GM19328 (cell line): ENCODE data around the gene CERT1.
"Not testable (repeated sequence)": the region's sequence is repeated elsewhere in the genome, so short reads cannot be mapped to it uniquely, and the experiment has no call there.

Source experiments
- ATAC-seq: cut with Tn5 transposase; IDR thresholded peaks from one replicate; pipeline ENCODE4 v1.9.1; 2021; ENCODE audit warnings: mild to moderate bottlenecking, moderate library complexity; ENCODE audit not compliant: unreplicated experiment

CERT1 gene

DNA sequence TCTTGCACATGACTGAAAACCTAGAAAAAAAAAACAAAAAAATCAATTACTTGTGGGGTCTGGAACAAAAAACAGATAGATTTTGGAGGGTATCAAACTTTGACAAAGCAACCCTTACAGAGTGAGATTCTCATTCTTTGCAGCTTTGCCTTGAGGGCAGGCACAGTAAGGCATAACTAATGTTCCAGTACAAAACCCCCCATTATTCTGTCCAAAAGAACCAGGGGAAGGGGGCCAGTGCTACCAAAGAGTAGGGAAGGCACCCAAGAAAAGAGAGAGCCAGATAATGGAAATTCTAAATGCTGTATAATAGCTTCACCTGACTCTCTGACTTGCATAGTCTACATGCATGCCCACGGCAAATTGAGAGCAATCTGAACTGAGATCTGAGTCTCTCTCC is 13.2 kb upstream of the CERT1 start:
- no peak for ATAC-seq

DNA sequence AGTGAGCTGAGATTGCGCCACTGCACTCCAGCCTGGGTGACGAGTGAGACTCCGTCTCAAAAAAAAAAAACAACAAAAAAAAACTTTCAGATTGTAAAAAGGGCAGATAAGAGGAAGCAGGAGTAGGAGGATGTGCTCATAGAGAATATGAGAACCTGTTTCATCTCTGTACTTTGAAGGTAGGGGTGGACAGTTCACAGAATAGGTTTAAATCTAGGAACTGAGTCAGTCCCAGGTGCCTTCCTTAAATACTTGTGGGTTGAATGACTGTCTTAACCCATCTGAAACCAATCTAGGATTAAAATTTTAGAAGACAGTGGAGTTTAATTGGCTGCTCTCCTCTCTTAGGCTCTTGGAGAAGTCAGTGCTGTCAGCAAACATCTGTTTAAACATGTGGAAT is 12.6 kb upstream of the CERT1 start:
- peak; percentile 84 for ATAC-seq

DNA sequence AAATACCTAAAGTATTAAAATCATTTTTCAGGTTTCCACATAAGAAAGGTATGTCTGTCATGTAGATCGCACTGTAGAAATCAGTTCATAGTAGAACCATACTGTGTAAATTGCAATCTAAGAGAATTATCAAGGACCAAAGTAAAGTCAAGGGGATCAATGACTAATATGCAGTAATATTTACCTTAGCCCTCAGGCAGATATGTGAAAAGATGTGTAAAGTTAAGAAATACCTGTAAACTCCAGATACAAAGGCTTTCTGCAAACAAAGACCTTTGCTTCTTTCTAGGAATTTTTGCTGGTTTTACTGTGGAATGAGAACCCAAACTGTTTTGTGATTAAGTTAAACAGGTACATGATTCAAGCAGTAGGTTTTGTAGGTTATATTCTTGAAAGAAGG is 11.8 kb upstream of the CERT1 start:
- ATAC-seq = no peak

DNA sequence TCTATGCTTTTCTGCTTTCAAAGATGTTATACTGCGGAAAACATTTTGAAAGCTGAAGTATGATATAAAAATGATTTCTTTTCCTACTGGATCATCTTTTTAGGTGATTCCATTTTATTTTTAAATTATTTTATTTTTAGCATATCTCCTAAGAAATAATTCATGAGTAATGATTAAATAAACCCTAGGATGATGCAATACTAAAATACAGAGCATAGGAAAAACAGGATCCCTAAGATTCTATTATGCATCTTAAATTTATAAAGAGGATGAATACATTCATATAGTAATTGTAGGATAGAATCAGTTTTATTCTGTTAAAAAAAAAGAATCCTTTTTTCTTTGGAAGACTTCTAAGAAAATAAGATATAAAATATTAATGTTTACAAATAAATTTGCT is 11.1 kb upstream of the CERT1 start:
- ATAC-seq = no peak

DNA sequence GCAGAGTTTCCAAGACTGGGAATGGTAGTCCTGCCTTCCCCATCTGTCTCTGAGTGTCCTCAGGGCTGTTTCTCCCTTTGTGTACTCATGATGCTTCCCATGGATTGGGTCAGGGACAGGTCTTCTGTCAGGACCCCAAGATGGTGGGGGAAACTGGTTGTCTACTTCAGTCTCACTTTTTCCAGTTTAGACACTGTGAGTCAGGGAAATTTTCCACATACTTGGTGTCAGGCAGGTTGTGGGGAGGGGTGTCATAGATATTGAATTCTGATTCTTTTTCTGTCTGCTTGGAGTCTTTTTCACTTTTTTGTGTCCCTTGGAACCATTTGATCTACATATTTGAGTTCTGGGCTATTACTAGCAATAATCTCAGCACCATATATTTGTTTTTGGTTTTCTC is 10.6 kb upstream of the CERT1 start:
- no peak for ATAC-seq

DNA sequence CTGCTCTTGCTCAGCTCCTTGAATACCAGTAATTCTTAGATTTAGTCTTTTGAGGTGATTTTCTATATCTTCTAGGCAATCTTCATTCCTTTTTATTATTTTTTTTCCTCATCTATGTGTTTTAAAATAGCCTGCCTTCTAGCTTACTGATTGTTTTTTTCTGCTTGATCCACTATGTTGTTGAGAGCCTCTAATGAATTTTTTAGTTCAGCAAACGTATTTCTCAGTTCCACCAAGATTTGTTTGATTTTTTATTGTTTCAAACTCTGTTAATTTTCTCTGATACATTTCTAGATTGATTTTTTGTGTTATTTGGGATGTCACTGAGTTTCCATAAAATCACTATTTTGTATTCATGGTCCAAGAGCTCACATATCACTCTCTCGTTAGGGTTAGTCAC is 9.8 kb upstream of the CERT1 start:
- no peak for ATAC-seq

DNA sequence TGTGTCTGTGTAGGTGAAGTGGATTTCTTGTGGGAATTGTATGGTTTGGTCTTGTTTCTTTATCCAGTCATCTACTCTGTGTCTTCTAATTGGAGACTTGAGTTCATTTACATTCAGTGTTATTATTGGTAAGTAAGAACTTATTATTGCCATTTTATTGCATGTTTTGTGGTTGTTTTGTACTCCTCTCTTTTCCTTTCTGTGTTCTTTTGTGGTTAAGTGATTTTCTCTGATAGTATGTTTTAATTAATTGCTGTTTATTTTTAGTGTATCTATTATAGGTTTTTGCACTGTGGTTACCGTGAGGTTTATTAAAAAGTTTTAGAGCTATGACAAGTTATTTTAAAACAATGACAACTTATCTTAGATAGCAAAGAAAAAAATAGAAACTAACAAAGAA is 8.3 kb upstream of the CERT1 start:
- no peak for ATAC-seq

DNA sequence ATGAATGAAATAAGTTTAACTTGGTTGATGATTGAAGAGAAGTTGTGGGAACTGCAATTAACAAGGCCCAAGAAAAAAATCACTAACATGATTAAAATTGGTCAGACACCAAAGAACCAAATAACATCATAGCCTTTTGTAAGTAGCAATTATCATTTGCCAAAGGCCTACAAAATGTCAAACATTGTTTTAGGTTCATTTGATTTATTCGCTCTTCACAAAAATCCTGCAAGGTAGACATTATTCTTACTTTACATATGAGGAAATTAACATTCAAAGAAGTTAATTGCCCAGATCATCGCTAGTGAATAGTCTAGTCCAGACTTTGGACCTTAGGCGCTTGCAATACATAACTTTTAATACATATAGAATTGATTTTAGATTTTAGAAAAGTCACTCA is 2.9 kb upstream of the CERT1 start:
- ATAC-seq = no peak

DNA sequence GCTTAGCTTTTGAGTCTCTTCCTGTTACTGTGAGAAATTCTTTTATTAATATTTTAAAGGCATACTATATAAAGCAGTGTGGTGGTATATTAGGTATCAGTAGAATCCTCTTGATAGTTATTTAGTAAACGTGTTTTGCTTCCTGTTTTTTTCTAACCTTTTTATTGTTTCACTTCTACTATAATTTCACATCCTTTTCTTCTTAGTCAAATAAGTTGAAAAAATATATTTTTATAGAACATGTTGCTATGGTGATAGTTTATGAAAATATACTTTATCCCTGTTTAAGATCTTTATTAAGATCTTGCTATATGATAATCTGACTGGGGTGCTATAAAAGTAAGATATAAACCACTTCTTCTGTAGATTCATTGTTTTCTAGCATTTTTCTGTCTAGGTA is 2.4 kb upstream of the CERT1 start:
- no peak for ATAC-seq

DNA sequence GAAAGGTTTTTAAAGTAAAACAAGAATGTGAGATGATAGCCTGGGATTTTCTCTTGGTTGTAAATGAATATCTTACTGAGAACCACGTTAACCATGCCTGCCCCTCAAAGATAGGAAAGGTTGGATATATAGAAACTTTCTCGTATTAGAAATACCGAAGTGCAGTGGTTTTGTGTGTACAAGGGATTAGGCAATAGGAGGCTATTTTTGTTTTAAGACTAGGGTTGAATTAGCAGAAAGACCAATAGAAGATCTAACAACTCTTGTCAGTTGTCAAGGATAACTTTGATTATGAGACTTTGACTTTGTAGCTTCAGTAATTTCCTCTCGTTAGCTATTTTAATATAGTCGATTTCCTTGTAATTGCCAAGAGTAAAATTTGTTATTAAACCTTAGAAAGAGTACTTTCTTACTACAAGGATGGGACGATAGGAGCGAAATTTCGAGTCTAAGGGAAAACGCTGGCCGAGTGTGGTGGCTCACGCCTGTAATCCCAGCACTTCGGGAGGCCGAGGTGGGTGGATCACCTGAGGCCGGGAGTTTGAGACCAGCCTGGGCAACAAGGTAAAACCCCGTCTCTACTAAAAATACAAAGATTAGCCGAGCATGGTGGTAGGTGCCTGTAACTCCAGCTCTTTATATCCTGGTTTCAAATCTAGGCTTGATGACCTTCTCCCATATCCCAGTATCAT is 1.1 kb upstream of the CERT1 start:
- no peak for ATAC-seq

DNA sequence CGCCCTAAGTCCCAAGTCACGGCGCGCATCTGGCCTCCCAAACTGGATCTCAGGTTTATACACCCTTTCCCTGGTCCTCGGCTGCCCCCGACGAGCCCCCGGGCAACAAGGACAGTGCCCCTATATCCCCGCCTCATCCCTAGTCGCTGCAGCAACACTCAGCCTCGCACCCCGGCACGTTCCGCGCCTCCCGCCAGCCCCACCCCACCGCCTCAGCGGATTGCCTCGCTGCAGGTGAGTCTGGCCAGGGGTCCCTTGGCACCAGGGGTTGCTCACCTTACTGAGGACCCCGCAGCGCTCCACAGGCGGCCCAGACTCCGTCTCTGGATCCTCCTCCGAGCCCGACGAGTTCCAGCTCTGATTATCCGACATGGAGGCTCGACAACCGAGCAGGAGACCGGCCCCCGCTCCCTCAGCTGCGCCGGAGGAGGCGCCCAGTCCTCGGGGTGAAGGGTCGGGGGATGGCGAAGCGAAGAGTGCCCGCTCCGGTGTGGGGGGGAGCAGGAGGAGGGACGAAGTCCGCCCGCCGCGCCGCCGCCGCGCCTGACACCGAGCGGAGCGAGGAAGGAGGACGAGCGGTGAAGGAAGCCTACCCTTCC is 494 bp downstream of the CERT1 start:
- peak; percentile 25 for ATAC-seq

DNA sequence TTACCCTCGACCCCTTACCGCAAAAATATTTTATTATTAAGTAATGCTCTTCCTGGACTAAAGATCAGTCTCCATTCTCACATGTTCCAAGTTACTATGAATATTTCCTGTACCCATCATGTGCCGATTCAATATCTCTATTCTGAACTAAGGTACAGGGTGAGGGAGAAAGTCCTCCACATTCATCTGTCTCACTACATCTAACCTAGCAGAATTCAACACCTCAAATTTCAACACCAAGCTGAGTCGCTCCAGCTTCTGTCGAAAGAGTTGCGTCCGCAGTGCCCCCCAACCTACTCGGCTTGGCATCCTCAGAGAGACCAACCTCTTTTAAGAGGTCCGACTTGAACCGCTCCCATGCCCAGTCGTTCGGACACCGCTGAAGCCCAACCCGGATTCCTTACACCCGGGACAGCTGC is 1.0 kb downstream of the CERT1 start:
- ATAC-seq = peak; percentile 1

DNA sequence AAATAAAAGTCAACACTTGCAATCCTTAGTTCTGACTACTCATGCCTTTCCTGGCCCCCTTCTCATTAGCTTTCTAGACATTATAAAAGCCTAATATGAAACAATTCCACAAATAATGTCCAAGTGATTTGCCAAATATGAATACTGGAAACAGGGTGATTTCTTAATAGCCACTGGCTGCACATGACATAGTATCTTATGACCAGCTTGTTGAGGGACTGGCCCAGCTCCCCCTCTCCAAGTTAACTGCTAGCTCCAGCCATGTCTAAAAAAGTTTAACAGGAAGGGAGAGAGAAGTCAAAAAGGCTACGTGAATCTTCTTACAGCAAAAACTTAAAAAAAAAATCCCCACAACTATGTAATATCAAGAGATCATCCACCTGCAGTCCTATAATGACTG is 1.5 kb downstream of the CERT1 start:
- no peak for ATAC-seq

DNA sequence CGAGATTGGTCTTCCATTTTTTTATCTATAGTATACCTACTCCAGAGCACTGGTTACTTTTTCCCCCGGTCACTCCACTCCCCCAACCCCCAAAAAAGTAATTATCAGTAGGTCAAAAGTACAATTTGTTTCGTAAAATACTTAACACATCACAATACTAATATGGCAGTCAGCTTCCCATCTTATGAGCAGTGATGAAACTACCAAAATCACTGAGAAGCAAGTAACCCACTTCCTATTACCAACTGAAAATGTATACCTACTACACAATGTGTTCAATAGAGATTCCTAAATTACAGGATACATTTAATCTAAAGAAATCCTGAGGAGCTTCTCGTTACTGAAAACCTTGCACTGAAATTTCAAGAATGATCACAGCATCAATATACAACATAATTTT is 1.9 kb downstream of the CERT1 start:
- ATAC-seq = no peak

DNA sequence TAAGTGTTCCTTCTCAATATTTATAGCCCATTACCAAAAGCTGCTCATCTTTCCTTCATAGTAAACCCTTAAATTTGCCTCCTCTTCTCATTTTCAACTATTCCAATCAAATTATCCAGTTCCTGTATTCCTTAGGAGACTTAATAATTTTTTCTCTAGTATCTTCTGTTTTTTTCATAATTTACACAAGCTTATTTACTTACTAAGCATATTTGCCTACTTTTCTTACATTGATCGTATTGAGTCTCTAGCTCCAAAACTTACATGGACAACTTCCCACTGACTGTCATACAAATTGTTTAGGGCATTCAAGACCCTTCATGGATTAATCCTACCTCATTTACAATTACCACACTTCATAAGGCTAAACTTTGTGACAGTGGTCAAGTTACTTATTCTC is 3.6 kb downstream of the CERT1 start:
- no peak for ATAC-seq

DNA sequence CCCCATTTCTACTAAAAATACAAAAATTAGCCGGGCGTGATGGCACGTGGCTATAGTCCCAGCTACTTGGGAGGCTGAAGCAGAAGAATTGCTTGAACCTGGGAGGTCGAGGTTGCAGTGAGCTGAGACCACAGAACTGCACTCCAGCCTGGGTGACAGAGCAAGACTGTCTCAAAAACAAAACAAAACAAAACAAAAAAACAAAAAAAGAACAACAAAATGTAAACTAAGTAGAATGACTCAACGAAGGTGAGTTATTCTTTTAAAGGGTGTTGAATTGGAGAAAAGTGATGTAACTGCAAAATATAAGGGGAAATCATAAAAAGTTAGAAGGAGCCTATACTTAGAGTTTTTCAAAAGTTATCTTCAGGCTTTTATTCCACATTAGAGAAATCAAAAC is 6.3 kb downstream of the CERT1 start:
- not testable (repeated sequence) for ATAC-seq

DNA sequence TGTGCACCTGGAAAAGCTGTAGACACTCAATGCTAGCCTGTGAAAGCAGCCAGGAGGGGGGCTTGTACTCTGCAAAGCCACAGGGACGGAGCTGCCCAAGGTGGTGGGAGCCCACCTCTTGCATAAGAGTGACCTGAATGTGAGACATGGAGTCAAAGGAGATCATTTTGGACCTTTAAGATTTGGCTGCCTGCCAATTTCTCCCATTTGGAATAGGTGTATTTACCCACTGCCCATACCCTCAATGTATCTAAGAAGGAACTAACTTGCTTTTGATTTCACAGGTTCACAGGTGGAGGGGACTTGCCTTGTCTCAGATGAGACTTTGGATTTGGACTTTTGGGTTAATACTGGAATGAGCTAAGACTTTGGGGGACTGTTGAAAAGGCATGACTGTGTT is 12.6 kb downstream of the CERT1 start:
- ATAC-seq = not testable (repeated sequence)

DNA sequence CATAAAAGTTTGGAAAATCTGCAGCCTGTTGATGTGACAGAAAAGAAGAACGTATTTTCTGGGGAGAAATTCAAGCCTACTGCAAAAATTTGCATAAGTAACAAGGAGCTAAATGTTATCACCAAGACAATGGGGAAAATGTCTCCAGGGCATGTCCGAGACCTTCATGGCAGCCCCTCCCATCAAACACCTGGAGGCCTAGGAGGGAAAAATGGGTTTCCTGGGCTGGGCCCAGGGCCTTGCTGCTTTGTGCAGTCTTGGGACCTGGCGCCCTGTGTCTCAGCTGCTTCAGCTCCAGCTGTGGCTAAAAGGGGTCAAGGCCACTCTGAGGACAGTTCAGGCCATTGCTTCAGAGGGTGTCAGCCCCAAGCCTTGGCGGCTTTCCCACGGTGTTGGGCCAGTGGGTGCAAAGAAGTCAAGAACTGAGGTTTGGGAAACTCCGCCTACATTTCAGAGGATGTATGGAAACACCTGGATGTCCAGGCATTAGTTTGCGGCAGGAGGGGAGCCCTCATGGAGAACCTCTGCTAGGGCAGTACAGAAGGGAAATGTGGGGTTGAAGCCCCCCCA is 13.1 kb downstream of the CERT1 start:
- no peak for ATAC-seq

DNA sequence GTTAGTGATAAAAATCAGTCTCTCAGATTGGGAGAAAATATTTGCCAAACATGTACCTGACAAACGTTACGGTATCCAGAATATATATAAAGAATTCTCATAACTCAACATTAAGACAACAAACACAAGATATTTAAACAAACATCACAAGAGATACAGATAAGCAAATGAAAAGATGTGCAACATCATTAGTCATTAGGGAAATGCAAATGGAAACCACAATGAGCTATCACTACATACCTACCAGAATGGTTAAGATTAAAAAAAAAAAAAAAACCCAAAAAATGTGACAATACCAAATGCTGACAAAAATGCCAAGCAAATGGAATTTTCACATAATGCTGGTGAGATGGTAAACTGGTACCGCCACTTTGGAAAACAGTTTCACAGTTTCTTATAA is 15.4 kb downstream of the CERT1 start:
- ATAC-seq = no peak

DNA sequence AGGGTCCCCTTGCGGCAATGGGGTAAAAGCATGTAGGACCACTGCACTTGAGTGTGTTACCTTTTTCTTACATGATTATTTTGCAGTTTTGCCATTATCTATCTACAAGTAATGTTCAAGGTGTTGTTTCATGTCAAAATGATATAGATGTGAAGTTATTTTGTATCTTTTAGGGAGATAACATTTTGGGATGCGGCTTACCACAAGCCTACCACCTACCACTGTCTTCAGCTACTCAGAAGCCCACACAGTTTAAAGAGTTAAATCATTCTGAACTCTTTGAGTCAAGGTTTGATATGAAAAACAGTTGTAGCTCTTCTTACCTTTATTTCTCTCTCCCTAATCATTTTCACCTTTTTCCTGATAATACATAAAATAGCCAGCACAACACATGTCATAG is 19.8 kb downstream of the CERT1 start:
- no peak for ATAC-seq

DNA sequence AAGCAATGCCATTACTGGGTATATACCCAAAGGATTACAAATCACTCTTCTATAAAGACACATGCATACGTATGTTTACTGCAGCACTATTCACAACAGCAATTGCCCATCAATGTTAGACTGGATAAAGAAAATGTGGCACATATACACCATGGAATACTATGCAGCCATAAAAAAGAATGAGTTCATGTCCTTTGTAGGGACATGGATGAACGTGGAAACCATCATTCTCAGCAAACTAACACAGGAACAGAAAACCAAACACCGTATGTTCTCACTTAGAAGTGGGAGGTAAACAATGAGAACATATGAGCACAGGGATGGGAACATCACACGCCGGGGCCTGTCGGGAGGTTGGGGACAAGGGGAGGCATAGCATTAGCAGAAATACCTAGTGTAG is 21.6 kb downstream of the CERT1 start:
- ATAC-seq = not testable (repeated sequence)

DNA sequence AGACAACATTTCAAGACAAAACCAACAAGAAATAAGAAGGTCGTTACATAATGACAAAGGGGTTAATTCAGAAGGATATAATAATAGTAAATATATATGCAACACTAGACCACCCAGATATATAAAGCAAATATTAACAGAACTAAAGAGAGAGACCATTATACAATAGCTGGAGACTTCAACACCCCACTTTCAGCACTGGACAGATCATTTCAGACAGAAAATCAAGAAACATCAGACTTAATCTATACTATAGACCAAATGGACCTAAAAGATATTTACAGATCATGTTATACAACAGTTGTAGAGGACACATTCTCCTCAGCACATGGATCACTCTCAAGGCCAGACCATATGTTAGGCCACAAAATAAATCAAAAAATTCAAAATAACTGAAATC is 26.8 kb downstream of the CERT1 start:
- ATAC-seq = no peak

DNA sequence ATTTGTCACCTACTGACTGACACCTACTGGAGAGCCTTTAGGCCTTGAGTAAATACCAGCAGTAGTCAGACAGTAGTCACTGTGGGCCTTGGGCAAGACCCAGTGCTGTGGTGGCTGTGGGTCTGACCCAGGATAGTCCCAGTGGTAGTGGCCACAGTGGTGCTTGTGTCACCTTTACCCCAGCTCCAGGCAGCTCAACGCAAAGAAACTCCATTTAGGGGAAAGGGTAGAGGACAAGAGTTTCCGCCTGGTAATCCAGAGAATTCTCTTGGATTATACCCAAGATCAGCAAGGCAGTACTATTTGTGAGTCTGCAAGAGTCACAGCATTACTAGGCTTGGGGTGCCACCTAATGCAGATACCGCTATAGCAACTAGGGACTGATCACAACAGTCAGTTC is 28.9 kb downstream of the CERT1 start:
- ATAC-seq = no peak
